Activated CD4-positive, alpha-beta T cell treated with anti-CD3 and anti-CD28 coated beads, Interleukin-2, amount 50 U/mL, for 48 hours (primary cell): ENCODE data around the gene ATP5F1D.

Experiments used
- DNase-seq, 2 experiments: peaks; one replicate each; pipeline ENCODE4 v3.0.0-alpha.2; 2020

ATP5F1D gene

GRCh38 chr19:1220976-1221903 lies 20.3 kb upstream of the ATP5F1D start:
- DNase-seq = no peak

GRCh38 chr19:1221904-1222255 lies 19.7 kb upstream of the ATP5F1D start:
- no peak for DNase-seq

GRCh38 chr19:1222394-1222793 lies 19.2 kb upstream of the ATP5F1D start:
- no peak for DNase-seq

- peak in 1 of 2 experiments; percentile 49 for DNase-seq
Measured at GRCh38 chr19:1223018-1223855, 18.3 kb upstream of the ATP5F1D start.

- no peak for DNase-seq
Measured at GRCh38 chr19:1224047-1224825, 17.3 kb upstream of the ATP5F1D start.

- no peak for DNase-seq
Measured at GRCh38 chr19:1224847-1225246, 16.7 kb upstream of the ATP5F1D start.

GRCh38 chr19:1225440-1226226 lies 15.9 kb upstream of the ATP5F1D start:
- no peak for DNase-seq

GRCh38 chr19:1226227-1226518 lies 15.4 kb upstream of the ATP5F1D start:
- no peak for DNase-seq

- no peak for DNase-seq
Measured at GRCh38 chr19:1226522-1227303, 14.8 kb upstream of the ATP5F1D start.

GRCh38 chr19:1227304-1228054 lies 14.1 kb upstream of the ATP5F1D start:
- no peak for DNase-seq

- no peak for DNase-seq
Measured at GRCh38 chr19:1228161-1228957, 13.2 kb upstream of the ATP5F1D start.

- no peak for DNase-seq
Measured at GRCh38 chr19:1229056-1229923, 12.3 kb upstream of the ATP5F1D start.

- no peak for DNase-seq
Measured at GRCh38 chr19:1229924-1230782, 11.4 kb upstream of the ATP5F1D start.

- no peak for DNase-seq
Measured at GRCh38 chr19:1230783-1231489, 10.6 kb upstream of the ATP5F1D start.

- no peak for DNase-seq
Measured at GRCh38 chr19:1231729-1232637, 9.6 kb upstream of the ATP5F1D start.

- DNase-seq = no peak
Measured at GRCh38 chr19:1232652-1233072, 8.9 kb upstream of the ATP5F1D start.
